HG02852 (cell line): ENCODE measurements around the gene PIEZO2.
A peak's percentile ranks its signal among the peaks of the same experiment; 100 is the strongest.
"Not testable (repeated sequence)": the region's sequence is repeated elsewhere in the genome, so short reads cannot be mapped to it uniquely, and the experiment has no call there.

Experiments used
- ATAC-seq: cut with Tn5 transposase; IDR thresholded peaks from one replicate; pipeline ENCODE4 v1.9.1; 2021; ENCODE audit warnings: mild to moderate bottlenecking, moderate library complexity; ENCODE audit not compliant: unreplicated experiment

The PIEZO2 gene

GRCh38 chr18:10933648-10934047 lies 215.7 kb downstream of the PIEZO2 start:
- not testable (repeated sequence) for ATAC-seq

- no peak for ATAC-seq
Observed at GRCh38 chr18:10930076-10930475, 219.3 kb downstream of the PIEZO2 start.

GRCh38 chr18:10928772-10929373 lies 220.5 kb downstream of the PIEZO2 start:
- ATAC-seq: peak; percentile 68

GRCh38 chr18:10928011-10928771 lies 221.2 kb downstream of the PIEZO2 start:
- ATAC-seq: peak; percentile 61

GRCh38 chr18:10927286-10927992 lies 221.9 kb downstream of the PIEZO2 start:
- ATAC-seq: no peak

GRCh38 chr18:10926621-10927161 lies 222.7 kb downstream of the PIEZO2 start:
- peak; percentile 51 for ATAC-seq

- ATAC-seq: no peak
Observed at GRCh38 chr18:10924290-10924689, 225.1 kb downstream of the PIEZO2 start.

GRCh38 chr18:10923551-10924070 lies 225.8 kb downstream of the PIEZO2 start:
- no peak for ATAC-seq

- no peak for ATAC-seq
Observed at GRCh38 chr18:10923141-10923540, 226.2 kb downstream of the PIEZO2 start.

- not testable (repeated sequence) for ATAC-seq
Observed at GRCh38 chr18:10922712-10923111, 226.7 kb downstream of the PIEZO2 start.

- not testable (repeated sequence) for ATAC-seq
Observed at GRCh38 chr18:10920309-10920708, 229.1 kb downstream of the PIEZO2 start.

GRCh38 chr18:10919851-10920250 lies 229.5 kb downstream of the PIEZO2 start:
- ATAC-seq: no peak

- no peak for ATAC-seq
Observed at GRCh38 chr18:10916865-10917264, 232.5 kb downstream of the PIEZO2 start.

GRCh38 chr18:10916387-10916786 lies 233.0 kb downstream of the PIEZO2 start:
- no peak for ATAC-seq

GRCh38 chr18:10915748-10916147 lies 233.6 kb downstream of the PIEZO2 start:
- ATAC-seq: not testable (repeated sequence)

- ATAC-seq: not testable (repeated sequence)
Observed at GRCh38 chr18:10914610-10915009, 234.8 kb downstream of the PIEZO2 start.

GRCh38 chr18:10913919-10914318 lies 235.4 kb downstream of the PIEZO2 start:
- no peak for ATAC-seq

GRCh38 chr18:10912790-10913545 lies 236.4 kb downstream of the PIEZO2 start:
- no peak for ATAC-seq

- ATAC-seq: no peak
Observed at GRCh38 chr18:10909724-10910123, 239.6 kb downstream of the PIEZO2 start.

GRCh38 chr18:10908760-10909159 lies 240.6 kb downstream of the PIEZO2 start:
- ATAC-seq: no peak

GRCh38 chr18:10907749-10908148 lies 241.6 kb downstream of the PIEZO2 start:
- no peak for ATAC-seq
